MV-4-11 (cell line): Measurements from ENCODE around the gene GPR39.
A peak's percentile ranks its signal among the peaks of the same experiment; 100 is the strongest.

Source experiments
- DNase-seq: peaks from one replicate; lab custom pipeline; 2025; lab: John Stamatoyannopoulos, UW

Gene GPR39

DNA sequence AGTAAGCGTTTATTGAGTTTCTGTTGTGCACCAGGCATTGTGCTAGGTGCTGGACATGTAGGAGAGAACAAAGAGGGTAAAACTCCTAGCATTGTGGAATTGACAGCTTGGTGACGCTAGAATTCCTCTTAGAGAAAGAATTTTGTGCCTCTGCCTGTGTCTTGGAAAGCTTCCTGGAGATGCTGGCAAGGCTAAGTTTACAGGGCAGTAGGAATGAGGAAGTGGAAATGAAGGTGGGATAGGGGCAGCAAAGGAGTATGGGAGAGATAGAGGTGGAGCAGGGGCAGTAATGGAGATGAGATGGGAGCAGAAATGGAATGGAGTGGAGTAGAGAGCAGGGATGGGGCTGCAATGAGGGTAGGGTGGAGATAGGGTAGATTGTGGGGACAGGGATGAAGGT, 29.8 kb downstream of the GPR39 start:
- DNase-seq = no peak

DNA sequence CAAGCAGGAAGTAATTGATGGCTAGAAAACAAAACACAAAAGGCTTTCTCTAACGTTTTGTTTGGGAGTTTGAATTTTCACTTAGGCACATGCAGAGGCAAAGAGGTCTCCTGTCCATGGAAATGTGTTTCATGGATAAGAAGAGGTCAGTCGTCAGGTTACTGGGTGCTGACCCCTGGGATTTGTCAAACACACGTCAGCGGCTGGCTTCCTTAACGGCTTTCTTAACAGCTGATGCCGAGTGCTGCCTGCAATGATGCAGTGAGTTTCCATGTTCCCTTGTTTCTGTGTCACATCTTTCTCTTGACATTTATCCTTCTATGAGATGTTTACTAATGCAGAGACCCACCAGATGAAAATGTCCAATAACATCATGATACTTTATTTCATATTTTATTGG, 31.7 kb downstream of the GPR39 start:
- no peak for DNase-seq

- DNase-seq = peak; percentile 19
Measured at GRCh38 chr2:132448771-132449170, 32.2 kb downstream of the GPR39 start.

DNA sequence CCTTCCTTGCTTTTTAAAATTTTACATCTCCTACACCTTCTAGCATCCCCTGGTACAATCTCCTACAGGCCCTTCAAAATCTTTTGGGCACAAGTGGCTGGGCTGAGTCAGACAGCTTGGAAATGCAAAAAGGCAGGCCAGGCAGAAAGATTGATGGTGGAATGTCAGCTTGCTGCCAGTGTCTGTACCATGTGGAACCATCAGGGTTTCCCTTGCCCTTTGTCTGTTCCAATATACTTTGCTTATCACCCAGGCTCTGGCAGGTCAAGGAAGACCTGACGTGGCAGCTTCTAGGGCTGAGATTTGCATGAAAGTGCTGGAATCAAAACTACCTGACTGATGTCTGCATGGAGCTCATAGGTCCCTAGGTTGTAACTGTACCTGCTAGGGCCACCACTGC, 33.3 kb downstream of the GPR39 start:
- DNase-seq = no peak

DNA sequence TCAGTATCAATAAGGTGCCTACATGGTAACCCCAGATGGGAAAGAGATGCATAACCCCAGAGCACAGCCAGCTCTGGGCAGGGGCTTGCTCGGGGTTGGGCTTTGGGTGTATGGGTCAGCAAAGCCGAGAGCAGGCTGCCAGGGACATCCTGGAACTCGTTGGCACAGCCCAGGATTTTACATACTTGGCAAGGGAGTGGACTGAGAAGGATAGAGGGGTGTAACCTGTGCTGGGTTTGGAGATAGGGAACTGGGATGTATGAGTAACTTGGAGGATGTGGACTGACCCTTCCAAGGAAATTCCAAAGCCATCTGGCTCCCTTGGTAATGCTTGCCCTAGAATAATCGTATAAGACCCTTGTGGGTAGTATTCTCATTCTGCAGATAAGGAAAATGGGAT, 44.2 kb downstream of the GPR39 start:
- DNase-seq = no peak

DNA sequence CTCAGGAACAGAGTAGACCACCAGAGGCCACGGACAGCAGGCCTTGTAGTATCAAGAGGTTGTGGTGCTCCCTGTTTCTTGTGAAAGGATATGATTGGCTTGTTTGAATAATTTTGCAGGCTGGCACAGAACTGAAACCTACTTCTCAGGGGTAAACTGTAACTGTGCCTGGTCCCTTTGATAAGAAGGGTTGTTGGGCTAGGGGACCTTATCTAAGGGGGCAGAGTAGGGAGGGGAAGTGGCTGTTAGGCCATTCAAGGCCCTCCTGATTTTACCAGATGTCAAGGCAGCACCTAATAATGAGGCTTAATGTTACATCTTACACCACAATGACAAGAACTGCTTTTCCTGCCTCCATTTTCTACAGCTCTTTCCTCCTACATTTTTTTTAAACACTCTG, 45.6 kb downstream of the GPR39 start:
- DNase-seq = no peak

GRCh38 chr2:132463719-132464118, 47.1 kb downstream of the GPR39 start:
- DNase-seq = no peak

- DNase-seq = no peak
Measured at GRCh38 chr2:132465917-132466316, 49.3 kb downstream of the GPR39 start.

DNA sequence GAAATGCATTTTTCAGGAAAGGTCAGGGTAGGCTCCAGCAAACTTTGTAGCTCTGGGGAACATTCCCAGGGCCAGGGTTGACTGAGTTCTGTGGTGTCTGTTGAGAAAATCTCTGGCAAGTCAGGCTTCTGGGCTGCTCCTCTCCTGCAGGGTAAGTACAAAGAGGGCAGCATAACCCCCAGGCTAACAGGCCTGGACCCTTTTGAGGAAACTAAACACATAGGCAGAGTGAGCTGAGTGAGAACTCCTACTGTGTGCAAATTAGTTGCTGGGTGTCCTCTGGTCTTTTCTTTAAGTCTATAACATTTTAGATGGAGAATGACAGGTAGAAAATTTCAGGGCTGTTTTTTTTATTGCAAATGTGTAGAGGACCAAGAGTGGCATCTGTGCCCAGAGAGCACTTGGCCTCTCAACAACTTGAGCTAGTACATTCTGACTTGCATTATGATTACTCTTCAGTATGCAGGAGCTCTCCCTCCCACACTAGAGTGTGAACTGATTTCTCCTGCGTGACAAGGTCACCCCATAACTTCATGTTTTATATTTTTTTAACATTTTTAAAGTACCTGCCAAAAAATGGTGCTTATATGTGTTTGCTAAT, 49.9 kb downstream of the GPR39 start:
- DNase-seq = no peak

- DNase-seq = no peak
Measured at GRCh38 chr2:132468821-132469675, 52.4 kb downstream of the GPR39 start.

DNA sequence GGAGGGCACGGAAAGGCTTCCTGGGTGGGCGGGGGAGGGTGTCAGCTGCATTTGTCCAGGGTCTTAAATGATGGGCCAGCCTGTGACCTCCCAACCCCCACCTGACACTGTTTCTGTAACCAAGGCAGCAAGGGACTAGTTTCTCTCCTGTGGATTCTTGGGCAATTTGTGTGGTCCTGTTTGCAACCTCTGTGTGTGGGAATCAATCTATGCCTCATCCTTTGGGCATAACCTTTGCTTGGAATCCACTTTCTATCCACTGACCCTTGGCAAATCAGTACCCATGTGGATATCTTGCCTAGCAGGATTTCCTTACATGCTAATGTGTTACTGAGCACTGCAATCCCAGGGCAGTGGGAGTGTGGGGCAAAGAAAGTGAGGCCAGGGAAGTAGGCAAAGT, 54.1 kb downstream of the GPR39 start:
- DNase-seq = no peak

DNA sequence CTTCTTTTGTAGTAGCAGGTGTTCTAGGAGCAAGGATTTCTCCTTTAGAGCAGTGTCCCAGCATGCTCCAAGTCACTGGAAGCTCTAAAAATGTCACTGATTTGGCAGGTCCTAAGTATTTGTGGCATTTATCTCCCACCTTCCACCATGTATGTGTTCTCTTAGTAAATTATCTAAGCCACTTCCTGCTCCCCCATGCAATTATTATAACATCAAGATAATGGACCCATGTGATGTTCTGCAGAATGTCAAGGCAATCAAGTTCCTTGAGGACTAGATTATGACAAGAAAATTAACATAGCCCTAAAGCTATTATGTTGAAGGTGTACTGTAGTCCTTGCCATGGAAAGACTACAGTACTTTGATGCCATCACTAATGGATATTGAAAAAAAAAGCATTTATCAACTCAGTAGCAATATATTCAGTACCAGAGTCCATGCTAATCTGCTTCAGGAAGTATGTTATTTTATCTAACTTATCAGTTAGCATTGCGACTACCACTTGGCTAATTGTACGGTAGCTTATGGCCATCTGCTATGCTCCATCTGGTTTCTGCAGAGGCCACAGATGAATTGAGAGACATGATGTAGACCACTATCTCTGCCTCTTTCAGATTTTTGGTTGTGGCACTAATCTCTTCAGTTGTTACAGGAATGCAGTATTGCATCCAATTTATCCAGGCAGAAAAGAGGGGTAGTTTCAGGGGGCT, 56.7 kb downstream of the GPR39 start:
- DNase-seq = no peak

DNA sequence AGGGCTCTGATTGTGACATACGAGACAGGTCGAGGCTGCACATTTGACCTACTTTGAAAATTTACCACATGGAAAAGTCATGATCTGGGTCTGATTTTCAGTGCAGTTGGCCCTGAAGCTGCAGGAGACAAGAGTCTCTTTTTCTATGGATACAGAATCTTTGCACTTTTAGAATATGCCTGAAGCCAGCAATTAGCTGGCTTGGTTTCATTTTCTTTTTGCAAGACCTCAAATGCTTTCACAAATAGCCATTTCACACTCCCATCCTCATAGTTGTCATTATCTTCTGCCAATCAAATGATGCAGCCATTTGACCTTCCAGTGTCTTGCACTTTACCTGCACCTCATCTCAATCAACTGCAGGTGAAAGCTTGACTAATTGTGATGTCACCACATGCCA, 59.0 kb downstream of the GPR39 start:
- no peak for DNase-seq

GRCh38 chr2:132477436-132477835, 60.8 kb downstream of the GPR39 start:
- DNase-seq = no peak

- no peak for DNase-seq
Measured at GRCh38 chr2:132477962-132478361, 61.4 kb downstream of the GPR39 start.

- no peak for DNase-seq
Measured at GRCh38 chr2:132478461-132479105, 62.0 kb downstream of the GPR39 start.

DNA sequence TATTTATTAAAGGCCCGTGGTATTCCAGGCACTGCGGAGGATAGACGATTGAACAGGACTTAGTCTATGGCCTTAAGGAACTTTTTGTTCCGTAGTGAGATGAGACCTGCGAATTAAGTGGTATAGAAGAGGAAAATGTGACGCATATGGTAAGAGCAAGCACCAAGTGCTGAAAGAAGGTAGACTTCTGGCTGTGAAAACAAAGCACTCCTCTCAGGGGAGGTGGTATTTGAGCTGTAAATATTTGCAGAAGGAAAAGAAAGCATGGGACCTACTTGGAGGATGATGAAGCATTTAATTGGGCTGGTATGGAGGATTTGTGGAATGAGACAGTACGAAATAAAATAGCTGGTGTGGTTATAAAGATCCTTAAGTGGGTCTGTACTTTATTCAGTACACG, 62.5 kb downstream of the GPR39 start:
- DNase-seq = no peak

DNA sequence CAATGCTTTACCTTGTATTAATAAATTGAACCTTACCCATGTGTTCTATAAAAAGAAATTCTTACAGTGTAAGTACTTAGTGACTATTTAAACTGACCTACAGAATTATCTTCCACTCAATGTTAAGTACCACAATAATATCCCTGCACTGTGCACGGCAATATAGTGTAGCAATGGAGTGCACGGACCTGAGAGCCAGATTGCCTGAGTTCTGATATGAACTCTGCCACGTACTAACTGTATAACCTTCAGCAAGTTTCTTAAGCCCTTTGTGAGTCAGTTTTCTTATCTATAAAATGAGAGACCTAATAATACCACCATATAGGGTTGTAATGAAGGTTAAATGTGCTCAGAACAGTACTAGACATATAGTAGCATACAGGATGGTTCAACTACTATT, 66.2 kb downstream of the GPR39 start:
- no peak for DNase-seq

- DNase-seq = no peak
Measured at GRCh38 chr2:132484144-132484543, 67.5 kb downstream of the GPR39 start.

- DNase-seq = no peak
Measured at GRCh38 chr2:132488491-132488890, 71.9 kb downstream of the GPR39 start.

DNA sequence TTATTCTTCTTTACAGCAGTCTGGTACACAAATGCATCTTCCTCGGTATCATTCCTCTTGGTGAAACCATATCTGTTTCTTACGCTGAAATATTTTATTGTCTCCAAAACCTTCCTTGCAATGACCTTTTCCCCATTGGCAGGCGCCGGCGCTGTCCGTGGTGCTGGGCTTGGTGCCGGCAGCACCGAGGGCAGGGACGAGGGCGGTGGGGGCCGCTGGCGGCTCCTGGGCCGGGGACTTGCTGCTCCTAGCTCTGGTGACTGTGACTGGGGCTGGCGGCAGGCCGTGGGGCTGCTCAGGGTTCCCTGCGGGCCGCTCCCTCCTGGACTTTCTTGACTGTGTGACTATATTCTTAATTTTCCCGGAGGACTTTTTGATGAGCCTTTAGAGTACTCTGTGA, 72.5 kb downstream of the GPR39 start:
- peak; percentile 8 for DNase-seq

- DNase-seq = no peak
Measured at GRCh38 chr2:132495881-132496280, 79.3 kb downstream of the GPR39 start.

- DNase-seq = no peak
Measured at GRCh38 chr2:132496555-132496954, 80.0 kb downstream of the GPR39 start.
